SK-N-SH treated with all-trans-retinoic acid at 6 μM for 48 hours (cell line): ENCODE data around the gene KCNE3.

Experiments used
- CSRNP3 ChIP-seq: fragments of 250-450 bp; sonication (Bioruptor Pico); IDR thresholded peaks from 2 replicates; pipeline ENCODE4 v1.5.1; 2021; ENCODE audit warnings: mild to moderate bottlenecking, moderate library complexity
- ISL1 ChIP-seq: fragments of 250-450 bp; sonication (Bioruptor Pico); IDR thresholded peaks from 2 replicates; pipeline ENCODE4 v2.1.2; 2022; ENCODE audit warnings: mild to moderate bottlenecking, moderate library complexity
- PATZ1 ChIP-seq: fragments of 250-450 bp; sonication (Bioruptor Pico); IDR thresholded peaks from 2 replicates; pipeline ENCODE4 v1.8.0; 2020; ENCODE audit warnings: mild to moderate bottlenecking, moderate library complexity, borderline replicate concordance
- TSHZ2 ChIP-seq: fragments of 250-450 bp; sonication (Bioruptor Pico); IDR thresholded peaks from 2 replicates; pipeline ENCODE4 v1.5.0; 2020; ENCODE audit warnings: mild to moderate bottlenecking, moderate library complexity
- ZFP3 ChIP-seq: fragments of 250-450 bp; sonication (Bioruptor Pico); IDR thresholded peaks from 2 replicates; pipeline ENCODE4 v1.5.0; 2020; ENCODE audit warnings: mild to moderate bottlenecking, moderate library complexity

- TF ChIP-seq ISL1: no peak
- no peak for TF ChIP-seq ZFP3 (CRISPR knock-in tag)
- no peak for TF ChIP-seq PATZ1 (CRISPR knock-in tag)
- TF ChIP-seq CSRNP3 (CRISPR knock-in tag): no peak
- TF ChIP-seq TSHZ2: no peak
Measured at GRCh38 chr11:74471668-74472429, 4.5 kb upstream of the KCNE3 start.
